ENCODE results near the gene DMWD.
A peak's percentile ranks its signal among the peaks of the same experiment; 100 is the strongest.

Gene DMWD

GRCh38 chr19:45804959-45805230 is 12.2 kb upstream of the DMWD start:
- no CpG with 5 or more reads among the region's 8 CpGs for WGBS, 2 donors (ENCODE audit: extremely low coverage in 2 of 2, insufficient read length in 2 of 2, insufficient replicate concordance in 1 of 2)
- Histone ChIP-seq H4K8ac (ENCODE audit: low read depth, low read length) (no peak overlapping the region), H3K4me2 (ENCODE audit: insufficient read depth, low read length, poor library complexity, severe bottlenecking) (no peak overlapping the region), H3K23ac (ENCODE audit: low read depth, low read length, poor library complexity) (no peak overlapping the region), H2BK15ac (ENCODE audit: low read length) (no peak overlapping the region), H2BK12ac (ENCODE audit: low read length) (no peak overlapping the region), H2BK120ac (ENCODE audit: low read depth, low read length) (no peak overlapping the region), H3K4ac (ENCODE audit: low read length) (no peak overlapping the region), H2AK5ac (ENCODE audit: low read depth, low read length) (peak overlapping the region; percentile 83), H3K18ac (ENCODE audit: low read length) (no peak overlapping the region), H3K27me3 (ENCODE audit: control insufficient read depth in 3 of 3, insufficient read depth in 3 of 3, low read depth in 1 of 3, low read length in 3 of 3) (peaks cover 0 to 3% (median 0%) of the 10 kb centered on the region in 3 experiments), H2AFZ (ENCODE audit: low read length) (no peak overlapping the region), H3K36me3 (replicated peaks in 1 of 2; ENCODE audit: control insufficient read depth in 2 of 2, insufficient read depth in 2 of 2, low read length in 2 of 2) (no peaks in the 10 kb centered on the region), H3K79me1 (ENCODE audit: low read depth, low read length) (no peaks in the 10 kb centered on the region), H3K9ac (ENCODE audit: low read depth, low read length, poor library complexity) (no peak overlapping the region), H3K14ac (ENCODE audit: low read length) (no peak overlapping the region), H3K27ac (replicated peaks; ENCODE audit: low read length) (no peak overlapping the region), H4K91ac (ENCODE audit: low read depth, low read length, poor library complexity) (no peak overlapping the region), H3K4me3 (ENCODE audit: low read length in 2 of 2) (no peak overlapping the region), H2BK5ac (ENCODE audit: low read length) (no peak overlapping the region), H3K4me1 (ENCODE audit: control insufficient read depth in 2 of 2, insufficient read depth in 1 of 2, low read depth in 1 of 2, low read length in 2 of 2) (peaks cover 0 to 3% of the 10 kb centered on the region in 2 donors), H3K9me3 (replicated peaks in 1 of 2; ENCODE audit: control insufficient read depth in 2 of 2, insufficient read depth in 1 of 2, low read depth in 1 of 2, low read length in 2 of 2) (peaks cover 0 to 4% of the 10 kb centered on the region in 2 donors)
- DNase-seq (ENCODE audit: low spot score): no peak

GRCh38 chr19:45804140-45804958 is 11.7 kb upstream of the DMWD start:
- peak overlapping the region; percentile 80 for H3K23ac ChIP-seq (ENCODE audit: low read depth, low read length, poor library complexity)
- no peaks in the 10 kb centered on the region for H3K36me3 ChIP-seq (replicated peaks in 1 of 2; ENCODE audit: control insufficient read depth in 2 of 2, insufficient read depth in 2 of 2, low read length in 2 of 2)
- no peak overlapping the region for H2BK120ac ChIP-seq (ENCODE audit: low read depth, low read length)
- 97% methylated on average over 6 of the region's 57 CpGs; no CpG with 5 or more reads in 1 of the 2 donors for WGBS, 2 donors (ENCODE audit: extremely low coverage in 2 of 2, insufficient read length in 2 of 2, insufficient replicate concordance in 1 of 2)
- H3K14ac ChIP-seq (ENCODE audit: low read length): peak overlapping the region; percentile 71
- H3K4me2 ChIP-seq (ENCODE audit: insufficient read depth, low read length, poor library complexity, severe bottlenecking): no peak overlapping the region
- no peak overlapping the region for H3K4me3 ChIP-seq (ENCODE audit: low read length in 2 of 2)
- H2BK5ac ChIP-seq (ENCODE audit: low read length): no peak overlapping the region
- H2BK15ac ChIP-seq (ENCODE audit: low read length): peak overlapping the region; percentile 92
- no peak overlapping the region for H3K27ac ChIP-seq (replicated peaks; ENCODE audit: low read length)
- peak overlapping the region; percentile 84 for H2BK12ac ChIP-seq (ENCODE audit: low read length)
- H3K79me1 ChIP-seq (ENCODE audit: low read depth, low read length): no peaks in the 10 kb centered on the region
- peaks cover 0 to 3% of the 10 kb centered on the region in 2 donors for H3K4me1 ChIP-seq (ENCODE audit: control insufficient read depth in 2 of 2, insufficient read depth in 1 of 2, low read depth in 1 of 2, low read length in 2 of 2)
- H2AK5ac ChIP-seq (ENCODE audit: low read depth, low read length): peak overlapping the region; percentile 83
- H3K9ac ChIP-seq (ENCODE audit: low read depth, low read length, poor library complexity): no peak overlapping the region
- H2AFZ ChIP-seq (ENCODE audit: low read length): no peak overlapping the region
- peak overlapping the region; percentile 65 for H3K18ac ChIP-seq (ENCODE audit: low read length)
- DNase-seq (ENCODE audit: low spot score): no peak
- H3K27me3 ChIP-seq (ENCODE audit: control insufficient read depth in 3 of 3, insufficient read depth in 3 of 3, low read depth in 1 of 3, low read length in 3 of 3): peaks cover 0 to 3% (median 0%) of the 10 kb centered on the region in 3 experiments
- H3K4ac ChIP-seq (ENCODE audit: low read length): peak overlapping the region; percentile 84
- no peak overlapping the region for H4K8ac ChIP-seq (ENCODE audit: low read depth, low read length)
- peaks cover 0 to 4% of the 10 kb centered on the region in 2 donors for H3K9me3 ChIP-seq (replicated peaks in 1 of 2; ENCODE audit: control insufficient read depth in 2 of 2, insufficient read depth in 1 of 2, low read depth in 1 of 2, low read length in 2 of 2)
- H4K91ac ChIP-seq (ENCODE audit: low read depth, low read length, poor library complexity): peak overlapping the region; percentile 24

GRCh38 chr19:45801603-45802175 is 9.0 kb upstream of the DMWD start:
- WGBS, 2 donors (ENCODE audit: extremely low coverage in 2 of 2, insufficient read length in 2 of 2, insufficient replicate concordance in 1 of 2): no CpG with 5 or more reads among the region's 7 CpGs
- no peaks in the 10 kb centered on the region for H3K79me1 ChIP-seq (ENCODE audit: low read depth, low read length)
- H3K4me3 ChIP-seq (ENCODE audit: low read length in 2 of 2): peak overlapping the region in 1 of 2 donors; percentile 5
- H3K27ac ChIP-seq (replicated peaks; ENCODE audit: low read length): no peak overlapping the region
- no peak overlapping the region for H4K91ac ChIP-seq (ENCODE audit: low read depth, low read length, poor library complexity)
- peaks cover 0 to 4% of the 10 kb centered on the region in 2 donors for H3K9me3 ChIP-seq (replicated peaks in 1 of 2; ENCODE audit: control insufficient read depth in 2 of 2, insufficient read depth in 1 of 2, low read depth in 1 of 2, low read length in 2 of 2)
- H2BK15ac ChIP-seq (ENCODE audit: low read length): peak overlapping the region; percentile 85
- peak overlapping the region; percentile 59 for H3K18ac ChIP-seq (ENCODE audit: low read length)
- no peaks in the 10 kb centered on the region for H3K36me3 ChIP-seq (replicated peaks in 1 of 2; ENCODE audit: control insufficient read depth in 2 of 2, insufficient read depth in 2 of 2, low read length in 2 of 2)
- H2BK12ac ChIP-seq (ENCODE audit: low read length): peak overlapping the region; percentile 63
- no peak overlapping the region for H3K4me2 ChIP-seq (ENCODE audit: insufficient read depth, low read length, poor library complexity, severe bottlenecking)
- no peak for DNase-seq (ENCODE audit: low spot score)
- H4K8ac ChIP-seq (ENCODE audit: low read depth, low read length): no peak overlapping the region
- no peak overlapping the region for H3K23ac ChIP-seq (ENCODE audit: low read depth, low read length, poor library complexity)
- no peak overlapping the region for H2AFZ ChIP-seq (ENCODE audit: low read length)
- peak overlapping the region; percentile 18 for H2BK120ac ChIP-seq (ENCODE audit: low read depth, low read length)
- peak overlapping the region; percentile 50 for H3K9ac ChIP-seq (ENCODE audit: low read depth, low read length, poor library complexity)
- H3K27me3 ChIP-seq (ENCODE audit: control insufficient read depth in 3 of 3, insufficient read depth in 3 of 3, low read depth in 1 of 3, low read length in 3 of 3): peaks cover 0 to 3% (median 0%) of the 10 kb centered on the region in 3 experiments
- no peak overlapping the region for H2BK5ac ChIP-seq (ENCODE audit: low read length)
- no peak overlapping the region for H3K4ac ChIP-seq (ENCODE audit: low read length)
- peak overlapping the region; percentile 56 for H3K14ac ChIP-seq (ENCODE audit: low read length)
- H2AK5ac ChIP-seq (ENCODE audit: low read depth, low read length): peak overlapping the region; percentile 96
- peaks cover 4 to 5% of the 10 kb centered on the region in 2 donors for H3K4me1 ChIP-seq (ENCODE audit: control insufficient read depth in 2 of 2, insufficient read depth in 1 of 2, low read depth in 1 of 2, low read length in 2 of 2)

GRCh38 chr19:45800070-45800553 is 7.5 kb upstream of the DMWD start:
- no CpG with 5 or more reads among the region's 8 CpGs for WGBS, 2 donors (ENCODE audit: extremely low coverage in 2 of 2, insufficient read length in 2 of 2, insufficient replicate concordance in 1 of 2)
- no peaks in the 10 kb centered on the region for H3K9me3 ChIP-seq (replicated peaks in 1 of 2; ENCODE audit: control insufficient read depth in 2 of 2, insufficient read depth in 1 of 2, low read depth in 1 of 2, low read length in 2 of 2)
- peak overlapping the region; percentile 84 for H2BK12ac ChIP-seq (ENCODE audit: low read length)
- no peak overlapping the region for H3K4me3 ChIP-seq (ENCODE audit: low read length in 2 of 2)
- H3K4me1 ChIP-seq (ENCODE audit: control insufficient read depth in 2 of 2, insufficient read depth in 1 of 2, low read depth in 1 of 2, low read length in 2 of 2): peaks cover 4 to 5% of the 10 kb centered on the region in 2 donors
- no peak overlapping the region for H3K4me2 ChIP-seq (ENCODE audit: insufficient read depth, low read length, poor library complexity, severe bottlenecking)
- no peak for DNase-seq (ENCODE audit: low spot score)
- no peaks in the 10 kb centered on the region for H3K79me1 ChIP-seq (ENCODE audit: low read depth, low read length)
- peak overlapping the region; percentile 84 for H2AK5ac ChIP-seq (ENCODE audit: low read depth, low read length)
- peak overlapping the region; percentile 65 for H3K23ac ChIP-seq (ENCODE audit: low read depth, low read length, poor library complexity)
- no peak overlapping the region for H2BK5ac ChIP-seq (ENCODE audit: low read length)
- H3K36me3 ChIP-seq (replicated peaks in 1 of 2; ENCODE audit: control insufficient read depth in 2 of 2, insufficient read depth in 2 of 2, low read length in 2 of 2): no peaks in the 10 kb centered on the region
- peak overlapping the region; percentile 71 for H3K18ac ChIP-seq (ENCODE audit: low read length)
- no peak overlapping the region for H2BK15ac ChIP-seq (ENCODE audit: low read length)
- no peak overlapping the region for H3K27ac ChIP-seq (replicated peaks; ENCODE audit: low read length)
- no peak overlapping the region for H2AFZ ChIP-seq (ENCODE audit: low read length)
- H3K4ac ChIP-seq (ENCODE audit: low read length): no peak overlapping the region
- peak overlapping the region; percentile 2 for H2BK120ac ChIP-seq (ENCODE audit: low read depth, low read length)
- H4K8ac ChIP-seq (ENCODE audit: low read depth, low read length): peak overlapping the region; percentile 43
- H3K27me3 ChIP-seq (ENCODE audit: control insufficient read depth in 3 of 3, insufficient read depth in 3 of 3, low read depth in 1 of 3, low read length in 3 of 3): peaks cover 0 to 3% (median 0%) of the 10 kb centered on the region in 3 experiments
- H3K14ac ChIP-seq (ENCODE audit: low read length): peak overlapping the region; percentile 56
- H3K9ac ChIP-seq (ENCODE audit: low read depth, low read length, poor library complexity): peak overlapping the region; percentile 60
- no peak overlapping the region for H4K91ac ChIP-seq (ENCODE audit: low read depth, low read length, poor library complexity)

All from neuronal stem cell (in vitro differentiated cells).